HG03196 (cell line): ENCODE measurements around the gene UPK1A.
A peak's percentile ranks its signal among the peaks of the same experiment; 100 is the strongest.
"Not testable (repeated sequence)": the region's sequence is repeated elsewhere in the genome, so short reads cannot be mapped to it uniquely, and the experiment has no call there.

Experiments used
- ATAC-seq: cut with Tn5 transposase; IDR thresholded peaks from one replicate; pipeline ENCODE4 v1.9.1; 2021; ENCODE audit not compliant: unreplicated experiment

The UPK1A gene

DNA sequence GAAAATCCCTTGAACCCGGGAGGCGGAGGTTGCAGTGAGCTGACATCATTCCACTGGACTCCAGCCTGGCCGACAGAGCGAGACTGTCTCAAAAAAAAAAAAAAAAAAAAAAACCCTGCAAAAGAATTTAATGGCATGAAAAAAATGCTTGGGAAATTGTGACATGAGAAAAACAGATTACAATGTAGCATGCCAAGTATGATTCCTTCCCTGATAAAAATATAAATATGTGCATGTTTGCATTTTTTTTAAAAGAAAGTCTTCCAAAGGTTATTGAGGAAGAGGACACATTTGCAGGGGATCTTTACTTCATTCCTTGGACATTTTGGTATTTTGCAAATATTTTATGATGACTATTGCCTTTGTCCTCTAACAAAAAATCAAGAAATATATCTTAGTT is 23.5 kb downstream of the UPK1A start:
- no peak for ATAC-seq

DNA sequence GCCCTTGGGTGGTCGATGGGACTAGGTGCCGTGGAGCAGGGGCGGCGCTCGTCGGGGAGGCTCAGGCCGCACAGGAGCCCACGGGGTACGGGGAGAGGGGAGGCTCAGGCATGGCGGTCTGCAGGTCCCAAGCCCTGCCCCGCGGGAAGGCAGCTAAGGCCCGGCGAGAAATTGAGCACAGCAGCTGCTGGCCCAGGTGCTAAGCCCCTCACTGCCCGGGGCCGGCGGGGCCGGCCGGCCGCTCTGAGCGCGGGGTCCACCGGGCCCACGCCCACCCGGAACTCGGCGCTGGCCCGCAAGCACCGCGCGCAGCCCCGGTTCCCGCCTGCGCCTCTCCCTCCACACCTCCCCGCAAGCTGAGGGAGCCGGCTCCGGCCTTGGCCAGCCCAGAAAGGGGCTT is 24.8 kb downstream of the UPK1A start:
- ATAC-seq: not testable (repeated sequence)

DNA sequence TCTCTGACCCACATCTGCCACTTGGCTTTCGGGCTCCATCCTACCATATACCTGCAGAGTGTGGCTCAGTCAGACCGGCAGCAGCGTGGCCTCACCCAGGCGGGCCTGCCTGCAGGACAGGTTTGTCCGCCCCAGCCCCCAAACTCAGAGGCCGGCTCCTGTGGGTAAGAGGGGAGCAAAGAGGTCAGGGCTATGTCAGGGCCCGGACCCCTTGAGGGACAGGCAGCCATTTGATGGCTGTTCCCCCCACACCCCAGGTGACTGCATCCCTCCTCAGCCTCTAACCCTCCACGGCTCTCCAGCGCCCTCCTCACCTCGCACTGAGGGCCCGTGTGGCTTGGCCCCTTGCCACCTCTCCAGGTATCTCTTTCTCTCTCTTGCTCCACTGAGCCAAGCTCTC is 25.7 kb downstream of the UPK1A start:
- ATAC-seq: no peak

DNA sequence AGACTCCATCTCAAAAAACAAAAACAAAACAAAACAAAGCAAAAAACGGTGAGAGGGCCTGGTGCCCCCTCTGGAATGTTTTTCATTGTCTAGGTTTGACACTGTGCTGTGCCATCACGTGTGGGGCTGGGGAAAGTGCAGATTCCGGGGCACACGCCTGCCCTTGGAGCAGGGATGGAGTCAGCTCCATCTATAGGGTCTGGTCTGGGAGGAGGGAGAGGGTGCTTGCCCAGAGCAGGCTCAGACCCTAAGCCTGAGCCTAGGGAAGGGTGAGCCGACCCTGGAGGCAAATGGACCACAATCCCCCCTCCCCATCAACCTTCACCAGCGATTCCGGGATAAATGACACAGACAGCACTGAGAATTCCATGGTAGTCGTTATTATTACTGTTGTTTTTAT is 27.1 kb downstream of the UPK1A start:
- no peak for ATAC-seq

DNA sequence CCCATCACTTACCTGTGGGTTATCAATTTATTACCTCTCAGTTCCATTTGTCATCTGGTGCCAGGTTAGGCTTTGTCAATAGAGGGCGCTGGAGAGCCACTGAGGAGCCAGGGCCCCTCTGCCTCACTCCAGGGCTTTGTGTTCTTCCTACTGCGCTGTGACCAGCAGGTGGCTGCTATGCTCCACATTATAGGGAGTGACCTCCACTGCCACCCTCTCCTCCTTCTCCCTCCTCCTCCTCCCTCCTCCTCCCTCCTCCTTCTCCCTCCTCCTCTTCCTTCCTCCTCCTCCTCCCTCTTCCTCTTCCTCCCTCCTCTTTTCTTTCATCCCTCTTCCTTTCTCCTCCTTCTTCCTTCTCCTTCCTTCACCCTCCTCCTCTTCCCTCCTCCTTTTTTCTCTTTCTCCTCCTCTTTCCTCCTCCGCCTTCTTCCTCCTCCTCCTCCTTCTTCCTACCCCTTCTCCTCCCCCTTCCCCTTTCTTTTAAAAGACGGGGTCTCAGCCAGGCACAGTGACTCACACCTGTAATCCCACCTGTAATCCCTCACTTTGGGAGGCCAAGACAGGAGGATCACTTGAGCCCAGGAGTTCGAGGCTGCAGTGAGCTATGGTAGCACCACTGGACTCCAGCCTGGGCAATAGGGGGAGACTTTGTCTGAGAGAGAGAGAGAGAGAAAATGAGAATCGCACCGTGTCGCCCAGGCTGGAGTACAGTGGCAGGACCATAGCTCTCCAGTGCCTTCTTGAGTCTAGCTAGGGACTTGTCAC is 27.7 kb downstream of the UPK1A start:
- ATAC-seq: peak; percentile 86

DNA sequence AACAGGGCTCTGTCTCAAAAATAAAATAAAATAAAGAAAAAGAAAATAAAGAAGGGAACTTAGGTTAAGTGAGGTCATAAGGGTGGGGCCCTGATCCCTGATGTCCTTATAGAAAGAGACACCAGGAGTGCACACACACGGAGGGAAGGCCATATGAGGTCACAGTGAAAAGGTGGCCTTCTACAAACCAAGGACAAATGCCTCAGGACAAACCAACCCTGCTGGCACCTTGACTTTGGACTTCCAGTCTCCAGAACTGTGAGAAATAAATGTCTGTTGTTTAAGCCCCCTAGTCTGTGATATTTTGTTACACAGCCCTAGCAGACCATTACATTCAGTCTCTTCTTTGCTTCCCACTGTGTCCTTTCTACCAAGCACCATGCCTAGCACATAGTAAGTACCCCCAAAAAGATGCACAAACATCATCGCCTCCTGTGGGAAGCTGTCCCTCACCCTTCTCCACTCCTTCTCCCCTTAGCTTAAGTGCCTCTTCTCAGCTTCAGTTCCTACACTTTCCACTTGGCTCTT is 29.6 kb downstream of the UPK1A start:
- ATAC-seq: no peak

DNA sequence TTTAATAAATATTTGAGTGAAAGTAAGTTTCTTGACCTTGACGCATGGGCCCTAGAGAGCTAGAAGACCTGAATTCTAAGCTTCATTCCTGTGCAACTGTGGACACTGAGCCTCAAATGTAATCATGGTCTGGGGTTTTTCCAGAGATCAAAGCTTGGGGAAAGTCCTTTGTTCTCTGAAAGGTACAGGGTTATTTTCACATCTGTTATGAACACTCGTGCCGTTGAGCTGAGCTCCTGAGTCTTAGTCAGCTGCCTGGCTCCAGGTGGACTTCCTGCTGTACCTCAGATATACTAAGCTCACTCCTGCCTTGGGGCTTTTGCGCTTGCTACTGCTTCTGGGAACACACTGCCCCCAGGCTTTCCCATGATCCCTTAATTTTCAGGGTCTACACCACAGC is 30.5 kb downstream of the UPK1A start:
- no peak for ATAC-seq

DNA sequence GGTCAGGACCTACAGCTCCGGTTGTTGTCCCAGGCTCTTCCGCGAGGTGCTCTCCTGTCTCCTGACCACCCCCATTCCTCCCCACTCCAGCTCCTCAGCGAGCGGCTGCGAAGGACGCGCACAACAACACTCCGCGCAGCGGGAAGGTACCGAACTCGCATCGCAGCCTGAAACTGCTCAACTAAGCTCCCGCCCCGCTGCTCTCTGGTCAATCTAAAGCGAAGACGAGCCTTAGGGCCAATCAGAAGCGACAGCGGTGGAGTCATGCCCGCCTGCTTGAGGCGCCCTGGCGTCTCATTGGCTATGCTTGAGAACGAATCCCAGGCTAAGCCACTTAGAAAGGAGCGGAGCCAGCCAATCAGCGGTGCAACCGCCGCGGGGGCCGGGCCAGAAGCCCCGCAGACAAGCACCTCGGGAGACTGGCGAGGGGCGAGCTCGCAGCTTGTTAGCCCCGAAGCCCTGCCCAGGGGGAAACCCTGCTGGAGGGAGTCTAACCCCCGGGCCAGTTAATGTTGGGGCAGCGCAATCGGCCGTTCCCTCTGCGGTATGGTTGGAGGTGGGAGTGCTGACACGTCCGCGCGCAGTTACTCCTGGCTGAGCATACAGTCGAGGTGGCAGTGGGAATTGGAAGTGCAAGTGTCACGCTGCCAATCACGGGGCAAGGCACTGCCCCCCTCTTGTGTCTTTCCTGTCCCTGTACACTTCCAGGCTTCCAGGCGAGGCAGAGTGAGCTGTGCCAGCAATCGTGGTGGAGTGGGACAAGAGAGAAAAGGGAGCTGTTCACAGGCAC is 36.1 kb downstream of the UPK1A start:
- peak; percentile 94 for ATAC-seq

DNA sequence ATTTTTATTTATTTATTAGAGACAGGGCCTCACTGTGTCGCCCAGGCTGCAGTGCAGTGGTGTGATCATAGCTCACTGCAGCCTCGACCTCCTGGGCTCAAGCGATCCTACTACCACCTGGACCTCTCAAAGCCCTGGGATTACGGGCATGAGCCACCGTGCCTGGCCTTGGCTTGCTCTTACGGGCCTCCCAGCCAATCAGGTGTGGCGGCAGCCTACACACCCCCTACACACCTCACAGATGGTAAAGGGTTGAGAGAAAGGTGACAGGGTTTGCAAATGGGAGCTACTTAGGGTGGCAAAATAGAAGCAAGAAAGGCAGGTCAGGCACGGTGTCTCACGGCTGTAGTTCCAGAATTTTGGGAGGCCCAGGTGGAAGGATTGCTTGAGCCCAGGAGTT is 37.0 kb downstream of the UPK1A start:
- no peak for ATAC-seq

DNA sequence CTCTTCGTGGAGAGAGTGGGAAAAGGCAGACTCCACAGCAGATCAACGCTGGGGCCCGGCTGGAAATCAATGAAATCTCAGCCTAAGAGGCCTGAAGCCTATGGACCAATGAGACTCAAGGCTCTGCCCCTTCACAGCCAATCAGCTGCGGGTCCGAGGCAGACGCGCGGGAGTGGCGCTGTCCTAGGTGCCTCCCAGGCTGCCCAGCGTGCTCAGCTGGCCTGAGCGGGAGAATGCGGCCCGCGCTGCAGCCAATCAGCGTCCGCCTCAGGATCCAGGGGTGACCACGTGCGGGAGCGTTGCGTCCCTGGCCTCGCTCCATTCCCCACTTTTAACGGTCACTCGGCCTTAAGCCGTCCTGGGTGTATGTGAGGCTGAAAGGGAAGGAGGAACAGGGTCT is 37.9 kb downstream of the UPK1A start, which contains the start of gene ZBTB32:
Gene ZBTB32 (plus strand): TSS at position 341 of the 400 bp plus-strand sequence. CDS start 10,069 bp downstream, outside the sequence.
- ATAC-seq: no peak

DNA sequence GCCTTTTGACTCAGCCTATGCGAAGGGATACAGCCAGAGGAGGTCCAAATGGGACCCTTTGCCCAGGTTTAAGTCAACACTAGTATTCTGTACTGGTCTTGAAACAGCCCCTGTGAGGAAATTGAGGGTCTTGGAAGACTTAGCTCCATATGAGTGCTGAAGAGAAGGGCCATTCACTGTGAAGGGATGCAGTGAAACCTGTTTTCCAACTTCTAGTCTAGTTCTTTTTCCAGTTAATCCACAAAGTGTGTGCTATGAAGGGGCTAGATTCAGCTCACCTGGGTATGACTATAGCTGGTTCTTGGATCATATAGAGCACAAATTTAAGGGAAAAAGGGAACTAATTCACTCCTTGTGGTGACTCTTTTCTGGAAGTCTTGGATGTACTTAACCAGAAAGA is 42.1 kb downstream of the UPK1A start:
- ATAC-seq: no peak

DNA sequence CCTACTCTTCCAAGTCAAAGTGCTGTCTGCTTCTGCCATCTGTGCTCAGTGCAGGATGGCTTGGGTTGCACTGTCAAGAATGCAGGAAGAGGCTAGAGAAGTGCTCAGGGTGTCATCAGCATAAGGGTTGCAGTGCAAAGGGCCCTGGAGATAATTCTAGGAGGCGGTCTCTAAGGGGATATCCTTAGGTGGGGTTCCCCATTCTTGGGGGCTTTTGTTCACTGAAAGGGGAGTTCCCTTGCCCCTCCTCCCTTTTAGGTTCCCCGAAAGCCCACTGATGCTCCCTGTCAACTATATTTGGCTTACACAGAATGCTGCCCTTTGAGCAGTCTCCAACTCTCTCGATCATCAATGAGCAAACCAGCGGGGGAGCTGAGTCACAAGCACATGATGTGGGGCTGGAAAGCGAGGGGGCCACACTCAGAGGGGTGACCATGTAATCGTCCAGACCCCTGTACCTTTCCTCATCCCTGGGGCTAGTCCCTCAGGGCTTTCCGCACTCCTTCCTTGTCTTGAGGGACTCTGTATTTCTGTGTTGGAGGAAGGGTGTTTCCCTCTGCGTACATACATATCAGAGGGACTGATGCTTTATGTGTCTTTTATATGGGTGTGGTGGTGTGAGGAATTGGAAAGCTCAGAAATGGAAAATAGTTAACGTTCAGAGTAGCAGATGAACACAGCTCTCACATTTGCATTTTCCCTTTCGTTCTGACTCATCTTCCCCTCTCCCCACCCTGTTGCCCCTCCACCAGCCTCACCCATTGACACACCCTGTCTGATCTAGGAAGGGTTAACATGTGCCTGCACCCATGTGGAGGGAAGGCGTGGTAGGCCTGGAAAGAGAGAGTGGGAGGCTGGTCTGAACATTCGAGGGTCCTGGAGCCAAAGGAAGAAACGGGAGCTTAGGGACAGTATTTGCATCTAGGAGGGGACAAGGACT is 44.7 kb downstream of the UPK1A start:
- peak; percentile 28 for ATAC-seq

DNA sequence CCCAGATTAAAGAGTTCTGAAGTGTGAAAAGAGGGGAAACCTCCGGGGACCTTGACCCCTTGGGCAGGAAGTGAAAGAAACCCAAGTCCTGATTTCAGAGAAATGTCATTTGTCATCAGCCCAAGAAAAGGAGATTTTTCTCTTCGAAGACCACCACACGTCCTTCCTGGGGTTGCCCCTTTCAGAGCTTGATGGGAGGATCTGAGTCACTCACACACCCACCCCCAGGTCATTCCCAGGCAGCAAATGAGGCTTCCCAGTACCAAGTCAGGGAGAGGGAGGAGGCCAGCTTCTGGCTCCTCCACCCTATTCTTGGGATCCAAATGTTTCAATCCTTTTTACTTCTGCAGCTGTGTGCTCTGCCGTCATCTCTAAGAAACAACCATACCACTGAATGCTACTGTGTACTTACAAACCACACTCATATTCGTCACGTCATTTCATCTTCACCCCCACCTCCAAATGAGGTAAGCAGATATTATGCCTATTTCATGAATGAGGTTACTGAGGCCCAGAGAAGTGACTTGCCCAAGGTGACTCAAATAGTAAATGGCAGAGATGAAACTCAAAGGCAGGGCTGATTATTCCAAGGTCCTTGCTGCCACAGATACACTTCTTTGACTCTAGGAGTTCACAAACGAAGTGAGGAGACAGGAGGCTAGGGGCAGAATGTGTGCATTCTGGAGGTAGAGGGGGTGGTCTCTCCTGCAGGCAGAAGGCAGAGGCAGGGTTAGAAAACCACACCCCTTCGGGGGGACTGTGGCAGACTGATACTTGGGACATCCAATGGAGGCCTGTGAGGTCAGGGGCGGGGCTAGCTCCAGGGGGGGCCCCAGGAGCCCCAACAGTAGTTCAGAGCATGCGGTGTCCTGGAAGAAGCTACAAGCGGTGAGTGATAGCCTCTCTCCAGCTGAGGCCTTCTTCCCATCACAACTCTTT is 46.5 kb downstream of the UPK1A start:
- ATAC-seq: no peak

DNA sequence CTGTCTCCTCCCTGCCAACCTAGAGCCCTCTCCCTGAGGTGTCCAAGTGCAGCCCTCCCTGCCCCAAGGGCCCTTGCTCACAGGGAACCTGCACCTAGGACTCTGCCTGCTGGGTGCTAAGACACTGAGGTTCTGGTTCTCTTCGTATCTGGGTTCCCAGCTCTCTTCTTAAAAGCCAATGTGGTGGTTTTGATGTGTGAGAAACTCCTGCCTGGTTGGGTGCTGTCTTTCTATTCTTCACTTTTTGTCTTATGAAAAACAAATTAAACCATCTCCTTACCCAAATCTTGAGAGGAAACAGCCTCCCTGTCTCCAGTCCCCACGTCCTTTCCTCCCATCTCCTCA is 47.2 kb downstream of the UPK1A start:
- ATAC-seq: no peak

DNA sequence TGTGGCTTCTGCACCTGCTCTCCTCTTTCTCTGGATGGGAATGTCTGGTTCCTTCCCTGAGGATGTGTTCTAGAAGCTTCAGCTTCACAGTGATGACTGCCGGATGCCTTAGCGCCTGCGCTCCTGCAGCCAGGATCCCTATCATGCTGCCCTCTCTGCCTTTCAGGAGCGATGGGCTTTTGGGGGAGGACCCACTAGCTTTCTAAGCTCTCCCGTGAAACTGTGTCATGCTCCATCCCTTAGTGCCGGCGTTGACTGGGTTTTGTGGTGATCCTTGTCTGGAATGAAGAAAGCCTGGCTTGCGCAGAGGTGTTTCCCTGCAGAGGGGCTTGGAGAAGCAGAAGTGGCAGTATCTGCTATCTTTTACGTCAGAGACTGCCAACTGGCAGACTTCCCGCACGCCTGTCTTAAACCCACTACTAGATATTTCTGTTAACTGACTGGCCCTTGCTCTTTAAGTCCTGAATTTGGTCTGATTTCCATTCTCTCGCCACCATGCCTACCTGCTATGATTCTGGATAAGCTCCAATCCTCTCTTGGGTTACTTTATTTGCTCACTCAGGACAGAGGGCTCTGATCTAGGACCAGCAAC is 47.7 kb downstream of the UPK1A start:
- no peak for ATAC-seq

DNA sequence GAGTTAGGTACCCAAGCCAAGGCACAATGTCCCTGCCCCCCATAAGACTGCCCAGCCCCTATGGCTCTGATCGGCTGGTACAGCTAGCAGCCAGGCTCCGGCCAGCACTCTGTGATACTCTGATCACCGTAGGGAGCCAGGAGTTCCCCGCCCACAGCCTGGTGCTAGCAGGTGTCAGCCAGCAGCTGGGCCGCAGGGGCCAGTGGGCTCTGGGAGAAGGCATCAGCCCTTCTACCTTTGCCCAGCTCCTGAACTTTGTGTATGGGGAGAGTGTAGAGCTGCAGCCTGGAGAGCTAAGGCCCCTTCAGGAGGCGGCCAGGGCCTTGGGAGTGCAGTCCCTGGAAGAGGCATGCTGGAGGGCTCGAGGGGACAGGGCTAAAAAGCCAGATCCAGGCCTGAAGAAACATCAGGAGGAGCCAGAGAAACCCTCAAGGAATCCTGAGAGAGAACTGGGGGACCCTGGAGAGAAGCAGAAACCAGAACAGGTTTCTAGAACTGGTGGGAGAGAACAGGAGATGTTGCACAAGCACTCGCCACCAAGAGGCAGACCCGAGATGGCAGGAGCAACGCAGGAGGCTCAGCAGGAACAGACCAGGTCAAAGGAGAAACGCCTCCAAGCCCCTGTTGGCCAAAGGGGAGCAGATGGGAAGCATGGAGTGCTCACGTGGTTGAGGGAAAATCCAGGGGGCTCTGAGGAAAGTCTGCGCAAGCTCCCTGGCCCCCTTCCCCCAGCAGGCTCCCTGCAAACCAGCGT is 48.5 kb downstream of the UPK1A start:
- no peak for ATAC-seq

DNA sequence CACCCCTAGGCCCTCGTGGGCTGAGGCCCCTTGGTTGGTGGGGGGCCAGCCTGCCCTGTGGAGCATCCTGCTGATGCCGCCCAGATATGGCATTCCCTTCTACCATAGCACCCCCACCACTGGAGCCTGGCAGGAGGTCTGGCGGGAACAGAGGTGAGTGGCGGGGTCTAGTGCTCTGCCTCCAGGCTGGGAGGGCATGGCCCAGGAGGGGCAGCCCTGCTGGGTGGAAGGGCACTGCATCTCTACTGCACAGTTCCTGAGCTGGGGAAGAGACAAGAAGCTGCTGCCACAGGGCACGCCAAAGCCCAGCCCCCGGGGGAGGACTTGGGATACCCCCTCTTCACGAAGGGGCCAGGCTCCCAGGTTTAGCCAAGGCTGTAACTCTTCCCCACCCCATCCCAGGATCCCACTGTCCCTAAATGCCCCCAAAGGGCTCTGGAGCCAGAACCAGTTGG is 49.1 kb downstream of the UPK1A start:
- no peak for ATAC-seq

DNA sequence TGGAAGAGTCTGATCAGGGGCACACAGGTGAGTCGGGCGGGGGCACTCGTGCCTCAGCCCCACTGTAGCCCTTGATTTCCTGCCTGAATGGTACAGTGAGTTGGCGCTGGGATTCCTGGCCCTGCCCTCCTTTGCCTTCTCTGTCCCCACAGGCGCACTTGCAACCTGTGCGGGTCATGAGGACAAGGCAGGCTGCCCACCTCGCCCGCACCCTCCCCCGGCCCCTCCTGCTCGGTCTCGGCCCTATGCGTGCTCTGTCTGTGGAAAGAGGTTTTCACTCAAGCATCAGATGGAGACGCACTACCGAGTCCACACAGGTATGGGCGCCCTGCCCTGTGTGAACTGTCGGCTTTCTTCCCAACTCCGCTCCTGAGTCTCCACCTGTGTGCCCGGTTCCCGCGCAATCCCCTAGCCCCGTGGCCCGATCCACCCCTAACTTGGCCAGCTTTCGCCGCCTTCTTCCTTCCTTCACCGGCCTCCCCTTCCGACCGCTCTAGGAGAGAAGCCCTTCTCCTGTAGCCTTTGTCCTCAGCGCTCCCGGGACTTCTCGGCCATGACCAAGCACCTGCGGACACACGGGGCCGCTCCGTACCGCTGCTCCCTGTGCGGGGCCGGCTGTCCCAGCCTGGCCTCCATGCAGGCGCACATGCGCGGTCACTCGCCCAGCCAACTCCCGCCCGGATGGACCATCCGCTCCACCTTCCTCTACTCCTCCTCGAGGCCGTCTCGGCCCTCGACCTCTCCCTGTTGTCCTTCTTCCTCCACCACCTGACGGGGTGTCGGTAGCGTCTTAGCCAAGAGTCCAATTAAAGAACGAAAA is 49.9 kb downstream of the UPK1A start:
- no peak for ATAC-seq
